NCI-H1930 (cell line): Measurements from ENCODE around the gene ELOVL7.
"Not testable (repeated sequence)": the region's sequence is repeated elsewhere in the genome, so short reads cannot be mapped to it uniquely, and the experiment has no call there.

ENCODE experiments used
- DNase-seq, 2 experiments: peaks; one replicate each; lab custom pipeline; 2025; lab: John Stamatoyannopoulos, UW

The ELOVL7 gene

GRCh38 chr5:60715201-60715928, 128.7 kb downstream of the ELOVL7 start:
- DNase-seq: not testable (repeated sequence)

GRCh38 chr5:60712950-60713349, 131.1 kb downstream of the ELOVL7 start:
- DNase-seq: no peak

GRCh38 chr5:60711892-60712291, 132.2 kb downstream of the ELOVL7 start:
- not testable (repeated sequence) for DNase-seq

GRCh38 chr5:60710362-60710761, 133.7 kb downstream of the ELOVL7 start:
- DNase-seq: no peak

- no peak for DNase-seq
These were observed 138.9 kb downstream of the ELOVL7 start for GRCh38 chr5:60705144-60705543.

- no peak for DNase-seq
These were observed 140.1 kb downstream of the ELOVL7 start for GRCh38 chr5:60703944-60704343.
